ENCODE measurements around the gene LRPAP1.
"Not testable (repeated sequence)": the region's sequence is repeated elsewhere in the genome, so short reads cannot be mapped to it uniquely, and the experiment has no call there.

LRPAP1 gene

GRCh38 chr4:3470244-3471097 lies 61.8 kb downstream of the LRPAP1 start:
- no peak for DNase-seq

GRCh38 chr4:3469386-3470243 lies 62.6 kb downstream of the LRPAP1 start:
- no peak for DNase-seq

- DNase-seq: no peak
These were observed 63.4 kb downstream of the LRPAP1 start for GRCh38 chr4:3468804-3469203.

GRCh38 chr4:3468154-3468553 lies 64.1 kb downstream of the LRPAP1 start:
- no peak for DNase-seq

- DNase-seq: no peak
These were observed 64.6 kb downstream of the LRPAP1 start for GRCh38 chr4:3467601-3468031.

- no peak for DNase-seq
These were observed 65.3 kb downstream of the LRPAP1 start for GRCh38 chr4:3466691-3467600.

- no peak for DNase-seq
These were observed 66.2 kb downstream of the LRPAP1 start for GRCh38 chr4:3465698-3466671.

GRCh38 chr4:3464911-3465697 lies 67.1 kb downstream of the LRPAP1 start:
- DNase-seq: no peak

GRCh38 chr4:3464349-3464905 lies 67.8 kb downstream of the LRPAP1 start:
- DNase-seq: no peak

GRCh38 chr4:3463556-3464348 lies 68.5 kb downstream of the LRPAP1 start:
- no peak for DNase-seq

- no peak for DNase-seq
These were observed 69.3 kb downstream of the LRPAP1 start, which contains the start of gene DOK7 for GRCh38 chr4:3462790-3463415. DOK7 (plus strand) TSS chr4:3463306; CDS start chr4:3463376, 70 bp downstream.

- no peak for DNase-seq
These were observed 69.9 kb downstream of the LRPAP1 start for GRCh38 chr4:3462321-3462789.

GRCh38 chr4:3461515-3462291 lies 70.5 kb downstream of the LRPAP1 start:
- no peak for DNase-seq

GRCh38 chr4:3460926-3461325 lies 71.3 kb downstream of the LRPAP1 start:
- no peak for DNase-seq

- not testable (repeated sequence) for DNase-seq
These were observed 73.1 kb downstream of the LRPAP1 start for GRCh38 chr4:3459156-3459555.

GRCh38 chr4:3458371-3458770 lies 73.9 kb downstream of the LRPAP1 start:
- DNase-seq: no peak

GRCh38 chr4:3455596-3455995 lies 76.6 kb downstream of the LRPAP1 start:
- DNase-seq: not testable (repeated sequence)

Data from NCI-H1436 (cell line).